ENCODE measurements around the gene OPCML.

OPCML gene

GRCh38 chr11:132898676-132899075 is 633.6 kb downstream of the OPCML start:
- H3K27ac ChIP-seq (ENCODE audit: low read depth, low read length, poor library complexity, severe bottlenecking), result no peak overlapping the region
- H3K9me2 ChIP-seq (ENCODE audit: low read depth, low read length), result no peaks in the 10 kb centered on the region
- no peak overlapping the region for H3K4me3 ChIP-seq (ENCODE audit: low read depth, low read length, poor library complexity, severe bottlenecking)
- no peak for TF ChIP-seq CTCF (IDR thresholded peaks at IDR 0.05; ENCODE audit: low read length)
- no peak for TF ChIP-seq EZH2 (IDR thresholded peaks at IDR 0.05; ENCODE audit: borderline replicate concordance, low read length)
- H3K36me3 ChIP-seq (ENCODE audit: insufficient read depth, low read length), result no peaks in the 10 kb centered on the region
- no peaks in the 10 kb centered on the region for H3K4me1 ChIP-seq (ENCODE audit: insufficient read depth, low read length, severe bottlenecking)
- H3K79me2 ChIP-seq (ENCODE audit: insufficient read depth, low read length), result no peaks in the 10 kb centered on the region
- no peaks in the 10 kb centered on the region for H3K27me3 ChIP-seq (ENCODE audit: insufficient read depth, low read length)
- H3K4me2 ChIP-seq (ENCODE audit: low read length), result no peak overlapping the region
- H3F3A ChIP-seq (ENCODE audit: insufficient read depth, low read length), result no peaks in the 10 kb centered on the region
- H4K20me1 ChIP-seq (ENCODE audit: insufficient read depth, low read length), result no peaks in the 10 kb centered on the region
- H3K9me3 ChIP-seq (ENCODE audit: low read length), result no peaks in the 10 kb centered on the region
- no peak overlapping the region for H2AFZ ChIP-seq (ENCODE audit: low read length)
- H3K9ac ChIP-seq (ENCODE audit: low read length), result no peak overlapping the region

GRCh38 chr11:132898021-132898420 is 634.3 kb downstream of the OPCML start:
- H3K79me2 ChIP-seq (ENCODE audit: insufficient read depth, low read length), result no peaks in the 10 kb centered on the region
- no peaks in the 10 kb centered on the region for H3K4me1 ChIP-seq (ENCODE audit: insufficient read depth, low read length, severe bottlenecking)
- no peak for TF ChIP-seq EZH2 (IDR thresholded peaks at IDR 0.05; ENCODE audit: borderline replicate concordance, low read length)
- TF ChIP-seq CTCF (IDR thresholded peaks at IDR 0.05; ENCODE audit: low read length), result no peak
- no peaks in the 10 kb centered on the region for H3K9me3 ChIP-seq (ENCODE audit: low read length)
- no peak overlapping the region for H3K4me3 ChIP-seq (ENCODE audit: low read depth, low read length, poor library complexity, severe bottlenecking)
- no peak overlapping the region for H3K27ac ChIP-seq (ENCODE audit: low read depth, low read length, poor library complexity, severe bottlenecking)
- H3K9me2 ChIP-seq (ENCODE audit: low read depth, low read length), result no peaks in the 10 kb centered on the region
- H3K9ac ChIP-seq (ENCODE audit: low read length), result no peak overlapping the region
- no peaks in the 10 kb centered on the region for H3F3A ChIP-seq (ENCODE audit: insufficient read depth, low read length)
- H3K4me2 ChIP-seq (ENCODE audit: low read length), result no peak overlapping the region
- H3K27me3 ChIP-seq (ENCODE audit: insufficient read depth, low read length), result no peaks in the 10 kb centered on the region
- H3K36me3 ChIP-seq (ENCODE audit: insufficient read depth, low read length), result no peaks in the 10 kb centered on the region
- H2AFZ ChIP-seq (ENCODE audit: low read length), result no peak overlapping the region
- no peaks in the 10 kb centered on the region for H4K20me1 ChIP-seq (ENCODE audit: insufficient read depth, low read length)

- TF ChIP-seq EZH2 (IDR thresholded peaks at IDR 0.05; ENCODE audit: borderline replicate concordance, low read length), result no peak
- no peak for TF ChIP-seq CTCF (IDR thresholded peaks at IDR 0.05; ENCODE audit: low read length)
- Histone ChIP-seq H3K27me3 (ENCODE audit: insufficient read depth, low read length) (no peaks in the 10 kb centered on the region), H3K27ac (ENCODE audit: low read depth, low read length, poor library complexity, severe bottlenecking) (no peak overlapping the region), H3K9ac (ENCODE audit: low read length) (no peak overlapping the region), H3K79me2 (ENCODE audit: insufficient read depth, low read length) (no peaks in the 10 kb centered on the region), H3K9me2 (ENCODE audit: low read depth, low read length) (no peaks in the 10 kb centered on the region), H3K9me3 (ENCODE audit: low read length) (no peaks in the 10 kb centered on the region), H4K20me1 (ENCODE audit: insufficient read depth, low read length) (no peaks in the 10 kb centered on the region), H3K4me1 (ENCODE audit: insufficient read depth, low read length, severe bottlenecking) (no peaks in the 10 kb centered on the region), H3F3A (ENCODE audit: insufficient read depth, low read length) (no peaks in the 10 kb centered on the region), H3K4me2 (ENCODE audit: low read length) (no peak overlapping the region), H3K4me3 (ENCODE audit: low read depth, low read length, poor library complexity, severe bottlenecking) (no peak overlapping the region), H3K36me3 (ENCODE audit: insufficient read depth, low read length) (no peaks in the 10 kb centered on the region), H2AFZ (ENCODE audit: low read length) (no peak overlapping the region)
Observed at GRCh38 chr11:132895340-132895739, 637.0 kb downstream of the OPCML start.

All from OCI-LY1 (cell line).